Measurements from ENCODE around the gene HAO2. TPM values are rescaled to one million over a fixed set of nuclear protein-coding genes. Genes with fewer than 3 reads are reported as not detected.

HAO2 gene
- total RNA-seq, 1 donor from 2014 or later, result not detected

DNA sequence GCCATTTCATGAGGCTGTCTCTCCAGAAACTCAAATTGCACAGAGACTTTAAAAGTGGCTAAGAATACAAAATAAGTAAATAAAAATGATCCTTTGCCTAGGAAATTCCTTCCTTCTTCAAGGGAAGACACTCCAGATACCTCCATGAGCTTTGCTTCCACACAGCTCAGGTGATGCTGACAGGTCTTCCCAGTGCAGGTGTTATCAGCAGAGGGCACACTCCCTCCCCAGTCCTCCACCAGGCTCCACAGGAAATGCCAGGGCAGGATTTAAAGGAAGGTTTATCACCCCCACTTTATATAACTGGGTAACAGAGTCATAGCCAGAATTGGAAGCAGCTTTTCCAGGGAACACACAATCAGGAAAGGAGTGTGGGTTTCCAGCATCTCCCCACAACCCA is 52.1 kb downstream of the HAO2 start:
- TF ChIP-seq, protein P1, sequence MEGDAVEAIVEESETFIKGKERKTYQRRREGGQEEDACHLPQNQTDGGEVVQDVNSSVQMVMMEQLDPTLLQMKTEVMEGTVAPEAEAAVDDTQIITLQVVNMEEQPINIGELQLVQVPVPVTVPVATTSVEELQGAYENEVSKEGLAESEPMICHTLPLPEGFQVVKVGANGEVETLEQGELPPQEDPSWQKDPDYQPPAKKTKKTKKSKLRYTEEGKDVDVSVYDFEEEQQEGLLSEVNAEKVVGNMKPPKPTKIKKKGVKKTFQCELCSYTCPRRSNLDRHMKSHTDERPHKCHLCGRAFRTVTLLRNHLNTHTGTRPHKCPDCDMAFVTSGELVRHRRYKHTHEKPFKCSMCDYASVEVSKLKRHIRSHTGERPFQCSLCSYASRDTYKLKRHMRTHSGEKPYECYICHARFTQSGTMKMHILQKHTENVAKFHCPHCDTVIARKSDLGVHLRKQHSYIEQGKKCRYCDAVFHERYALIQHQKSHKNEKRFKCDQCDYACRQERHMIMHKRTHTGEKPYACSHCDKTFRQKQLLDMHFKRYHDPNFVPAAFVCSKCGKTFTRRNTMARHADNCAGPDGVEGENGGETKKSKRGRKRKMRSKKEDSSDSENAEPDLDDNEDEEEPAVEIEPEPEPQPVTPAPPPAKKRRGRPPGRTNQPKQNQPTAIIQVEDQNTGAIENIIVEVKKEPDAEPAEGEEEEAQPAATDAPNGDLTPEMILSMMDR (conservative IDR thresholded peaks at IDR 0.05; ENCODE audit: low read depth, low read length), result no peak
- no peak for DNase-seq (ENCODE audit: low read depth)
- no peak overlapping the region for H3K4me3 ChIP-seq (ENCODE audit: low read depth, low read length)

DNA sequence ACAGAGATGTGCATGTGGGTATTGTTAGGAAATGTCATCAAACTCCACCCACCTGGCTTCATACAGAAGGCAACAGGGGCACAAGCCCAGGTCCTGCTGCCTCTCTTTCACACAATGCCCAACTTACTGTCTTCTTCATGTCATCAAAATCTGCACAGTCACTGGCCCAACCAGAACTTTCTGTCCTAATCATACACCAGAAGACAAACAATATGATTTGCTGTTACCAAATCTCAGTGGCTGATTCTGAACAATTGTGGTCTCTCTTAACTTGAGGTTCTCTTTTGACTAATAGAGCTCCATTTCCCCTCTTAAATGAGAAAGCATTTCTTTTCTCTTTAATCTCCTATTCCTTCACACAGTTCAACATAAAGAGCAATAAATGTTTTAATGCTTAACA is 54.0 kb downstream of the HAO2 start:
- DNase-seq (ENCODE audit: low read depth), result no peak
- TF ChIP-seq, protein P1 (conservative IDR thresholded peaks at IDR 0.05; ENCODE audit: low read depth, low read length), result no peak

DNA sequence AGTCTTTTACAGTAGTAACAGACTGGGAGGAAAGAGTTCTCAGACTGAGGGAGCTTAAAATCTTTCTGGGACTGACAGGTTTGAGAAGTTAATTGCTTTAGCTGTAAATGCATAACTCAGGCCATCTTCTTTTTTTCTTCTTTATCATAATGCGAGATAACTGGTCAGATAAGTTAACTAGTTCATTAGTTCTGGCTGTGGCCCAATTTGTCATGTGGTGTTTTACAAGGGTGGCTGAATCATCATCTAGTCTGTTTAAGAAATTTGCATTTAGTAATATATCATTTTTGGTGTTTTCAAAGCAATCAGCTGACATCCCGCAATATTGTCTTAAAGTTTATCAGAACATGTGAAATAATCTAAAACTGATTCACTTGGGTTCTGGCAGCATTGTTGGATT is 60.4 kb downstream of the HAO2 start:
- TF ChIP-seq, protein P1 (conservative IDR thresholded peaks at IDR 0.05; ENCODE audit: low read depth, low read length), result no peak
- H3K4me3 ChIP-seq (ENCODE audit: low read depth, low read length), result no peak overlapping the region
- no peak for DNase-seq (ENCODE audit: low read depth)

More for the DNA sequence above, 54.0 kb downstream of the HAO2 start:
- H3K4me3 ChIP-seq (ENCODE audit: low read depth, low read length), result no peak overlapping the region

DNA sequence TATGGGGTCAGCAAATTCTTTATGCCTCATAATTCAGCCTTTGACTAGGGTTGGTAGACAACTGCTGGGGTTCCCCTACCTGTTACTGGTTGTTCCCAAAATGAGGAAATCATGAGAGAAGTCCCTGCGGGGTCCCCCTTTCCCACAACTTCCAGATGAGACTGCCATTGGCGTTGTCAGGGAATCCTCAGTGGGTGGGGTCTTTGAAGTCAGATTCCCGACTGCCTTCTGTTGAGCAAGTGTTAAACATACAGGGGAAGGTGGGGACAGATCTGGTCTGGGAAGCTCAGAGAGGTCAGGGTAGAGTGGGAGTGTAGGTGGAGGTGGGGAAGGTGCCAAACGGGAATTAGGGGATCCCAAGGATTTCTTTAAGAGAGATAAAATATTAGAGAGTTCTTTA is 61.1 kb downstream of the HAO2 start:
- H3K4me3 ChIP-seq (ENCODE audit: low read depth, low read length), result no peak overlapping the region

DNA sequence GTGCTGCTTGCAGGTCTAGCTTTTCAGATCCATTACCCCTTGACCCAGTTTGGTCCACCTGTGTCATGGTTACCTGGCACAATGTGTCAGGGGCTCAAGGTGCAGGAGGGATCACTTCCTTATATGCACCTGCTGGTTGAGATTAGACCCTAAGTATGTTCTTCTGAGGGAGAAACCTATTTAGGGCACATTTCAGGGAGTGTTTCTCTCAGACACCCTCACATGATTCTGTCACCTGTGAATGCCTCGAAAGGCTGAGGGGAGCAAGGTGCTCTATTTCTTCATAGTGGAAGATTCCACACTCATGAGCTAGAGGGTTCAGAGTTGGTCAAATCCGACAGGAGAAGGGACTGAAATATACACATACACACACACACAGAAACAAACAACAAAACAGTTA is 61.9 kb downstream of the HAO2 start:
- TF ChIP-seq, protein P1 (conservative IDR thresholded peaks at IDR 0.05; ENCODE audit: low read depth, low read length), result no peak
- DNase-seq (ENCODE audit: low read depth), result no peak
- no peak overlapping the region for H3K4me3 ChIP-seq (ENCODE audit: low read depth, low read length)

More for the DNA sequence above, 61.1 kb downstream of the HAO2 start:
- DNase-seq (ENCODE audit: low read depth), result no peak
- TF ChIP-seq, protein P1 (conservative IDR thresholded peaks at IDR 0.05; ENCODE audit: low read depth, low read length), result no peak

DNA sequence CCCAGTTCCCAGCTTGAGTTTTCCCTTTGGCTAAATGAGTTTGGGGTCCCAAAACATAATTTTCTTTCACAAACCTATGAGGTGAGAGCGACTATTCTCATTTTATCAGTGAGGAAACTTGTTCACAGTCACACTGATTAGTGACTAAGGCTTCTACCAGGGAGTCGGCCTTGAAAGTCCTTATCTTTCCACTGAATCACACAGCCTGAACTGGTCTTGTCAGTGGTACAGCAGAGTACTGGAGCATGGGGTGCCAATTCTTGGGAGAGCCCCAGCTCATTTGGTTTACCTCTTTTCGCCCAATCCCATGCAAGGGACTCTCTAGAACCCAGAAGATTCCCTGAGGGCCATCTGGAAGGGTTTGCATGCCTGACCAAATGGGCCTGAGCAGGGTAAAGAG is 63.3 kb downstream of the HAO2 start:
- no peak overlapping the region for H3K4me3 ChIP-seq (ENCODE audit: low read depth, low read length)
- no peak for DNase-seq (ENCODE audit: low read depth)
- TF ChIP-seq, protein P1 (conservative IDR thresholded peaks at IDR 0.05; ENCODE audit: low read depth, low read length), result no peak

DNA sequence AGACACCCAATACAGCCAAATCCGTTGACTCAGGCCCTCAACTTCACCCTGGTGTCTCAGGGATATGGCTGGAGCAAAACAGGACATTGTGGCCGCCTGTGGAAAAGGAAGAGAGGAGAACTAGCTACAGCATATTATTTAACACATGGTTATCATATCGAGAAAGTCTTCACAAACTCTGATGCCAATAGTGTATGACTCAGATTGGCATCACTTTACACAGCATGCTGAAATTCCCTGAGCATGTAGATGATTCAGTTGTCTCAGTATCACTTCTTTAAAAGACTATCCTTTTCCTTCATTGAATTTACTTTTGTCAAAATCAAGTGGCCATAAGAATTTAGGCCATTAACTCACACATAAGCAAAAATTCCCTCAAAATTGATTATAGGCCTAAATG is 66.5 kb downstream of the HAO2 start:
- TF ChIP-seq, protein P1 (conservative IDR thresholded peaks at IDR 0.05; ENCODE audit: low read depth, low read length), result no peak
- no peak for DNase-seq (ENCODE audit: low read depth)
- no peak overlapping the region for H3K4me3 ChIP-seq (ENCODE audit: low read depth, low read length)

All from epithelial cell of proximal tubule (primary cell).